ENCODE data around the gene NTRK1.

NTRK1 gene

DNA sequence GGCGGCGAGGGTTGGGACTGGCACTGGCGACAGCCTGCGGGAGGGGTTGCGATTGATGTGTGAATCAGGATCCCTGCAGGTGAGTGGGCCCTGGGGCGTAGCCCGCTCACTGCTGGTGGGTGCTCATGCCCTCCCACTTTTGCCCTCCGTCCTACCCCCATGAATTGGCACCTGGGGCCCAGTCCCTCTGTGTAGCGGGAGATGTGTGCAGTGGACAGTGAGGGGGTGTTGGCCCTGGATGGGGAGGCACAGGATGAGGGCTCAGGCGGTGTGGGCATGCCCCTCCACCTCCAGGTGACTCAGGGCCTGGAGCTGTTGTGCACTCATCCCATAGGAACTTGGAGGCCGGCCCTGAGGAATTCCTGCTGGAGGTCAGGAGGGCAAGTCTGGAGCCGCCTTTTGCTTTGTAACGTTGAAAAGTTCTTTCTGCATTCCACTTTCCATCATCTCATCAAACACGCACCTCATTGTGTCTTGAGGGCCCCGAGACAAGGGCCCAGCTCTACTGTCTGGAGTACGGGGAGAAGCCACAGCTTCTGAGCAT lies 35.9 kb downstream of the NTRK1 start:
- in situ Hi-C loops (cut with MboI; ENCODE audit: low sequenced_read_pairs), result no loop called here

DNA sequence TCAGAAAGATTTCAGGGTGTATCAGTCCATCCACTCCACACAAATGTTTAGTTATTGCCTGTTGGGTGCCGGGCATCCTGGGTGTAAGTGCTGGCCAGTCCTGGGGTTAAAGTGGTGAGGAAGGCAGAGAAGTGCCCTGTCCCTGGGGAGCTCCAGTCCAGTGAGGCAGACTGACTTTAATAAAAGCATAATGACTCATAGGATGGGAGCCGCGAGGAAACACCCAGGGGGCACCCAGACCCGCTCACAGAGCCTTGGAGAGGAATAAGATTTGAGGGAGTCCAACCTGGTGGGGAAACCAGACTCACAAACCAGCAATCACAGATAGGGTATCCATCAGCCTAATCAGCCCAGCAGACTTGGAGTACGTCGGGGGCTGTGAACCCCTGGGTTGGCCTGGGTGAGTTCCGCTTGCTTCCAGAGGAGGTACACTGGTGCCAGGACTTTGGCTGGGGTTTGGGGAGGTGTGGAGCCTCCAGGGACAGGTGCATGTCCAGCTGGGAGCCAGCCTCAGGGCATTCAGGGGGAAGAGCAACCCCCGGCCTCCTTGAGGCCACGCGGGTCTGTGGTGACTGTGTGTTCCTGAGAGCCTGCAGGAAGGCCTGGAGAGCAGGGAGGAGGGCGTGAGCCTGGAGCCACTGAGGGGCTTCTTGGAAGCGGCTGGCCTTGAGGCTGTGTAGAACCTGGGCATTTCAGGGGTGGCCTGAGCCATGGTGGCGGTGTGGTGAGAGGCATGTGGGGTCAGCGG lies 36.6 kb downstream of the NTRK1 start:
- in situ Hi-C loops (cut with MboI; ENCODE audit: low sequenced_read_pairs), result no loop called here

DNA sequence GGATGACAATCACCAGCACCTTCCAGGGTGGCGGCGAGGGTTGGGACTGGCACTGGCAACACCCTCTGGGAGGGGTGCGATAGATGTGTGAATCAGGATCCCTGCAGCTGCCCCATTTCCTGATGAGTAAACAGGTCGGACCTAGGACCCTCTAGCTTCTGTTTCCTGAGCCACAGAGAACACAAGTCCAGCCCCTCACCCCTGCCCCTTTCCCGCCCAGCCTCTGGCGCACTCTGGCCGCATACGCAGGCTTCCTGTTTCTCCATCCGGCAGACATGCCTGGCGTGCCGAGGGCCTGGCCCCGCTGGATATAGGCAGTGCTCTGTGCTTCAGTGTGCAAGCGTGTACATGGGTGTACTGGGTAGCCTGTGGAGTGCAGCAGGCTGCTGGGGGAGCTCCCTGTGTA lies 37.5 kb downstream of the NTRK1 start:
- in situ Hi-C loops (cut with MboI; ENCODE audit: low sequenced_read_pairs), result no loop called here

DNA sequence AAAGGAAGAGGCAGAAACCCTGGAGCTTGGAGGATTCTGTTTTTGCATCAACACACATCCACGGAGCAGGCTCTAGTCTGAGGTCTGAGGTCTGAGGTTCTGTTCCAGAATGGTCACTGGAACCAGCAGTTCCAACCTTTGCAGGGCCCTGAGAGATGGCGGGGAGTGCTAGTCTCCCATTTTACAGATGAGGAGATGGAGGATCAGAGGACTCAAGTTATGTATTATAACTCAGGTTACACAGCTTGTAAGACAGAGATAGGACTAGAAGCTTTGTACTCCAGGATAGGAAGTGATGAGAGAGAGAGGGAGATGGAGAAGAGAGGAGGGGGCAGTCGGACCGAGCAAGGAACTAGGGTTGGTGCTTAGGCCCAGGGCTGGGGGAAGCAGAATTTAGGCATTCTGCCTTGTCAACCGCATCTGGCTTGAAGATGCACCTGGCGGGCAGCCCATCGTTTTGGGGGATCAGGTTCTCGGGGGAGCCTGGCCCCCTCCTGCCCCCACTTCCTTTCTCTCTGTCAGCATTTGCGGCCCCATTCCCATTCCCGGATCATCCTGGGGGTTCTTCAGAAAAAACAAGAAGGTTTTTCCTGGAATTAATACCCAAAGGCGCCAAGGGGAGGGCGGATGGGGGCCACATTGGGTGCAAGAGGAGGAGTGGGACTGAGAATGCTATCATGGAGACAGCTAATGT lies 38.5 kb downstream of the NTRK1 start:
- in situ Hi-C loops (cut with MboI; ENCODE audit: low sequenced_read_pairs), result no loop called here

DNA sequence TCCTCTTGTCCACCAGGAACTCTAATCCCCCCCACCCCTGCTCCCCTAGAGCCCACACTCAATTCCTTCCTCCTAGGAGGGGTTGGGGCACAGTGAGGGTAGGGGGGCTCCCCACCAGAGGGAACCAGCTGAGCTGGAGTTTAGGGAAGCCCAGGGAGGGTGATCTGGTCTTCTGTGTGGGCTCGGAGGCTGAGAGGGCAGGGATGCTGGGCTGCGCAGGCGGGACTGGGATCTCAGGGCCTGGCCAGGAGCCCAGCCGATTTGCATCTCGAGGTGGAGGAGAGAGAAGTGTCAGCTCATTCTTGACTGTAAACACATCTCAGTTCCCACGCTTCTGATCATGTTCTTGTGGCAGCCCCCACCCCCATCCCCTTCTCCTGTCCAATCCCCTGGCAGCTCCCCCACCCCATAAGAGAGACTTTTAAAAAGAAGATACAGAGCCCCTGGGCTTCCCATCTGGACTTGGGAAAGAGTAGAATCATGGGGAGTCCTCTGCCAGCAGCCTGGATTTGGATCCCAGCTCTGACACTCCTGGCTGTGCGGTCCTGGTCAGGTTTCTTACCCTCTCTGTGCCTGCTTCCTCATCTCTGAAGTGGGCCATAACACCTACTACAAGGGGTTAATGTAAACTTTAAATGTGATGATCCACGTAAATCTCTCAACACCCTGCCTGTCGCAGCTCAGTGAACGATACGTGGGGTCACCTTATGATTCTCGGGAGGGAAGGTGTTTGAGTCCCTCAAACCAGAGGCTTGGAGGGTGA lies 39.5 kb downstream of the NTRK1 start:
- in situ Hi-C loops (cut with MboI; ENCODE audit: low sequenced_read_pairs), result no loop called here

DNA sequence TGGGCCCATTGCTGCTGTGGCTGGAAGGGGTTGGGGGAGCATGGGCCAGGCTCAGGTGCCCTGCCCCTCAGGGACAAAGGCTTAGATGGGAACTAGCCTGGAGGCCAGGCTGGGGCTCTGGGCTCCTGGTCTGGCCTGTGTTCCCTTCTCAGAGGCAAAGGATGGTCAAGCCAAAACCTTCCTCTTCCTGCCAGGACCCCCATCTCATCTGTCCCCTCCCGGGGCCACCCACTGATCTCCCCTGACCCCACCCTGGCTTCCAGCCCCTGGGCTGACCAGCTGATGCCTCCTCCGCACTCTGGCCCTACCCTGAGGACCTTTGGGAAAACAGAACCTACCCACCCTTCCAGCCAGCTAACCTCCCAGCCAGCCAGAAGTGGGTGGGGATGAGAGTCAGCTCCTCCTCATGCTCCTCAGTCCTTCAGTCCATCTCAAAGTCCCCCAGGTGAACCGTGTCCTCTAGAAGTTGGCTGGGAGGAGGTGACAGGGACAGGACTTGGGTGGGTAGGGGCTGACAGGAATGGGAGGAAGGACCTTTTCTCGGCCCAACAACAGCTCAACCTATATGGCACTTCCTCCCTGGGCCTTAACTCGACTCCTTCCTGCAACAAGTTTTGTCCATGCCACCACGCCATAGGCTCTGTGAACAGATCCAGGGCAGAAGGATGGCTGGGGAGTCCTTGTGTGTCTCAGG lies 40.4 kb downstream of the NTRK1 start:
- in situ Hi-C loops (cut with MboI; ENCODE audit: low sequenced_read_pairs), result no loop called here

DNA sequence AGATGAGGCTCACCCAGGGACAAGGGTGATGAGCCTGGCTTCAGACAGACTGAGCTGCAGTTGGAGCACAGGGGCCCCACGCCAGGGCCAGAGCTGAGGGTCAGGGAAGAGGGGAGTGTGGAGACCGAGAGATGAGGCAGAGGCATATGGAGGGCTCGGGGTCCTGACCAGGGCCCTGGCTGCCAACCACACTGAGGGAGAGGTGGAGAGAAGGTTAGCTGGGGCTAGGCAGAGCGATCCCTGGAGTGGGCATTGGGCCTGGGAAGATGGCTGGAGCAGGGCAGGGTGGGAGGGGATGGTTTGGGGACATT lies 40.9 kb downstream of the NTRK1 start:
- in situ Hi-C loops (cut with MboI; ENCODE audit: low sequenced_read_pairs), result no loop called here

DNA sequence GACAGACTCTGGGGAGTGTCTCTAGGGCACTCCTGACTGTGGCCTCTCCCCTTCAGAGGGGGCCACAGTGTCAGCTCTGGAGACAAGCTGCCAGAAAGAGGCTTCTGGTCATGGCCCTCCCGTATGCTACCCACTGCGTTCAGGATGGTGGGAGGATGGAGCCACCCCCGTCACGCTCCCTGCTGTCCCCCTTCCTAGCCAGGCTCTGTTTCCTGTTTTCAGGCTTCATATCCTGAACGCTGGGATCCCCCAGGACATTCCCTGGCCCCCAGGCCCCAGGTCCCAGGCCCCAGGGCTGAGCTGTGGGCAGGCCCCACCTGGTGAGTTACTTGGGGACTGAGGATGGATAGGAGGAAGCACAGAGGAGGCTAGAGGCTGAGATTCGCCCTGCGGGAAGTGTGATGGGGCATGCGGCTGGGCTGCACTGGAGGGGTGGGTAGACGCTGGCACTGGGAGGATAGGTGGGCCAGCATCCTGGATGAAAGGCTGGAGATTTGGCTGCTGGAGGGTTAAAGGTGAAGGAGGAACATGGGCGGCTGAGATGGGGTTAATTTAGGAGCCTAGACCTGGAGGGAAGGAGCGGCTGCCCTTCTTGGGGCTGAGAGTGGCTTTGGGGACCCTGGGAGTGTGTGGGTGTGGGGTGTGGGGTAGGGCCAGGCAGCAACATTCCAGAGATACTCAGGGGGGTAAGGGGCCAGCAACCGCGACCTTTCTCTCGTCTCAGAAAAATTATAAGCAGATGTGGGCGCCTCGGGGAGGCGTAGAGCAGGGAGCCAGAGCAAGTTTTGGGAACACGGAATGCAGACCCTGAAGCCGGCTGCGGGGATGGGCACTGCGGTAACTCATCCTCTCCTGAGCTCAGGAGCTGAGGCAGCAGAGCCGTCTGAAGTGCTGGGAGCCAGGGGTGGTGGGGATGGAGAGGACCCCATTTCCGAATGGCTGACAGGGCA lies 41.6 kb downstream of the NTRK1 start:
- in situ Hi-C loops (cut with MboI; ENCODE audit: low sequenced_read_pairs), result no loop called here

DNA sequence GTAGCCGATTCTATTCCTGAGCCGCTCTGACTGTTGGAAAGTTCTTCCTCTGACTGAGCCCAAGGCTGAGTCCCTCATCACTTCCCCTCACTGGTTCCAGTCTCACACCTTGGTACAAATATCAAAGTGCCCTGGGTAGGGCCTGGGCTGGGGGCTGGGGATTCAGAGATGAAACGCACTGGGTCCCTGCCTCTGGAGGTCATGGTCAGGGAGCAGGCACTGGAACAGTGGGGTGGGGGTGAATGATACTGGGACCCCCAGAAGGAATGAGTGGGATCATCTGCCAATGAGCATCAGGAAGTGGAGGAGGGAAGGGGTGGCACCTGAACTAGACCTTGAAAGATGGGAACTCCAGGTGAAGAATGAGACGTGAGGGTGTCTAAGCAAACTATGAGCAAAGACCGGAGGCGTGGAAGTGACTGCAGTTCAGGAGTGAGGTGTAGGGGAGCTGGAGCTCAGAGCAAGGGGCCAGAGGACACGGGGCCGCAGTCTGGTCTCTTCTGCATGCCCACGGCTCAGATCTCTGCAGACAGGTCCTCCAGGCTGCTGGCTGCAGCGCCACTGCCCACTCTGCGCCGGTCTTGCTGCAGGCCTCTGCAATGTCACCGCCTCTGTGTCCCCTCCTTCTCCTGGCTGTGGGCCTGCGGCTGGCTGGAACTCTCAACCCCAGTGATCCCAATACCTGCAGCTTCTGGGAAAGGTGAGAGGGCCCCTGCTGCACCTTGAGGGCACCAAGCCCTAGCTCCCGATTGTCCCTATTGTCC lies 42.8 kb downstream of the NTRK1 start:
- in situ Hi-C loops (cut with MboI; ENCODE audit: low sequenced_read_pairs), result no loop called here

DNA sequence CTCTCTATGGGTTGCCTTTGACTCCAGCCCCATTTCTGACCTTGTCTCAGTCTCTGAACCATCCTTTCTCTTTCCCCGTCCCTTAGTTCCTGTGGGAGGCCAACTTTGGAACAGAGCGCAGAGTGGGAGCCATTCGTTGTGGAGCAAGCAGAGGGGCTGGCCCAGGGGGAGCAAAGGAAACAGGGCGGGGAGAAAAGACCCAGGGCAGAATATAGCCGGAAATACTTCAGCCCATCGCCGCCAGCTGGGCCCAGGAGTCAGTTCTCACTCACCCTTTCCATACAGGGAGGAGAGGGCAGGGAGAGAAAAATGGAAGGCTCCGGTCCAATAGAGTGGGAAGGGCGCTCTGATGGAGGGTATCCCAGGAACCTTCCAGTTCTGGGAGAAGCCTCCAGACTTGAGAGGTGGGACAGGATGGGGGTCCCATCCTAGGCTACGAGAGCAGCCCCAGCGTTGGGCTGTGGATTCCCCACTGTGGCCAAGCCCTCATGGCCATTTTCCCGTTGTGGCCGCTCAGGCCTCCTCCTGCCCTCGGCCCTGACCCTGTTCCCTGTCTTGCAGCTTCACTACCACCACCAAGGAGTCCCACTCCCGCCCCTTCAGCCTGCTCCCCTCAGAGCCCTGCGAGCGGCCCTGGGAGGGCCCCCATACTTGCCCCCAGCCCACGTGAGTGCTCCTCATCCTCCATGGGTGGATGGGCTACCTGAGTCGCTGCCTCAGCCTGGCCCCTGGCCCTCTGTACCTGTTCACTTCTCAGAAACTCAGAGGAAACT lies 43.7 kb downstream of the NTRK1 start:
- in situ Hi-C loops (cut with MboI; ENCODE audit: low sequenced_read_pairs), result no loop called here

DNA sequence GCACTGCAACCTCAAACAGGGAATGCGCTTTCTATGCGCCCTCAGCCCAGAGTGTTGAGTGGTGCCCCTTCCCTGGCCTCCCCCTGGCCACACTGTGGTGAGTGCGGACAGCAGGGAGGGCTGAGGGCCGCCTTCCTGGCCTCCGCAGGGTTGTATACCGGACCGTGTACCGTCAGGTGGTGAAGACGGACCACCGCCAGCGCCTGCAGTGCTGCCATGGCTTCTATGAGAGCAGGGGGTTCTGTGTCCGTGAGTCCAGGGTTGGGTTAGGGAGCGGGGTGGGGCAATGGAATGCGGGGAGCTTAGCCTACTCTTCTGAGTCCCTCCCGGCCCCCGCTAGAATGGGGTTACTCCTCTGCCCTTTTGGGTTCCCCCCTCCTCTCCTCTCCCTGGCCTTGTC lies 44.5 kb downstream of the NTRK1 start:
- in situ Hi-C loops (cut with MboI; ENCODE audit: low sequenced_read_pairs), result no loop called here

DNA sequence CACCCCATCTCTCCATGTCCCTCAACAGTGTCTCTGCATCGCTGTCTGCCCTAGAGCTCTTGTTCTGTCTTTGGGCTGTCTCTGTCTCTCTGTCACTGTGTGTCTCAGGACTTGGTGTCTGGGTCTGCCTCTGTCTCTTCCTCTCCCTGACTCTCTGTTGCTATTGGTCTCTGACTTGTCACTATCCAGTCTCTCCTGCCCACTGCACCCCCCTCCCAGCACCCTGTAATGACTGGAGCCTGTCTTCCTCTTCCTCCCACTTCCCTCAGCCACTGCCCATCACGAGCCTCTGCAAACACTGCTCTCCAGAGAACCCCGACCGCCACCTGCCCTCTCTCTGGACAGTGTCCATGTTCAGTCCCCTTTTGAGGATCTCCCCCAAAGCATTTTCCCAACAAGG lies 45.0 kb downstream of the NTRK1 start:
- in situ Hi-C loops (cut with MboI; ENCODE audit: low sequenced_read_pairs), result no loop called here

DNA sequence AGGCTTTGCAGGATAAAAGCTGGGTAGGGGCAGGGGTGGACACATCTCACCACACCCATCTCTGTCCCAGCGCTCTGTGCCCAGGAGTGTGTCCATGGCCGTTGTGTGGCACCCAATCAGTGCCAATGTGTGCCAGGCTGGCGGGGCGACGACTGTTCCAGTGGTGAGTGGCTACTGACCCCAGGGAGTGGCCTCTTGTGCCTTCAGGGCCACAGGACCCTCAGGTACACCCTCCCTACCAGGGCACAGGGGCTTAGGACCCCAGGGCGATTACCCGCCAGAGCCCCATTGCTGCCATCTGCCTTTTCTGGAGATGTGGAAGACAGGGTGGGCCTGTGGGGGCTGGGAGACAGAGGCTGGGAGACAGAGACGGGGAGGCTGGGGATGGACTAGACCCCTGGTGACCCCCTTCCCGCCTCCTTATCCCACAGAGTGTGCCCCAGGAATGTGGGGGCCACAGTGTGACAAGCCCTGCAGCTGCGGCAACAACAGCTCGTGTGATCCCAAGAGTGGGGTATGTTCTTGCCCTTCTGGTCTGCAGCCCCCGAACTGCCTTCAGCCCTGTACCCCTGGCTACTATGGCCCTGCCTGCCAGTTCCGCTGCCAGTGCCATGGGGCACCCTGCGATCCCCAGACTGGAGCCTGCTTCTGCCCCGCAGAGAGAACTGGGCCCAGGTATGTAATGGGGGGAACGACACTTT lies 45.7 kb downstream of the NTRK1 start:
- in situ Hi-C loops (cut with MboI; ENCODE audit: low sequenced_read_pairs), result no loop called here

DNA sequence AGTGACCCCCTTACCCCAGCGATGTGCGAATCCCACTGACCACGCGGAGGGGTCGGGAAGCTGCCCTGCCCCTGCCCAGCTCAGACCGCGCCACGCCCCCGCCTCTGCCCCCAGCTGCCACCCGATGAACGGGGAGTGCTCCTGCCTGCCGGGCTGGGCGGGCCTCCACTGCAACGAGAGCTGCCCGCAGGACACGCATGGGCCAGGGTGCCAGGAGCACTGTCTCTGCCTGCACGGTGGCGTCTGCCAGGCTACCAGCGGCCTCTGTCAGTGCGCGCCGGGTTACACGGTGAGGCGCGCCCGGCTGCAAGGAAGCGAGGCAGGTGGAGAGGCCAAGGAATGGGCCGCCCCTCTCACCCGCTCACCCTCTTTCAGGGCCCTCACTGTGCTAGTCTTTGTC lies 47.9 kb downstream of the NTRK1 start:
- in situ Hi-C loops (cut with MboI; ENCODE audit: low sequenced_read_pairs), result no loop called here

DNA sequence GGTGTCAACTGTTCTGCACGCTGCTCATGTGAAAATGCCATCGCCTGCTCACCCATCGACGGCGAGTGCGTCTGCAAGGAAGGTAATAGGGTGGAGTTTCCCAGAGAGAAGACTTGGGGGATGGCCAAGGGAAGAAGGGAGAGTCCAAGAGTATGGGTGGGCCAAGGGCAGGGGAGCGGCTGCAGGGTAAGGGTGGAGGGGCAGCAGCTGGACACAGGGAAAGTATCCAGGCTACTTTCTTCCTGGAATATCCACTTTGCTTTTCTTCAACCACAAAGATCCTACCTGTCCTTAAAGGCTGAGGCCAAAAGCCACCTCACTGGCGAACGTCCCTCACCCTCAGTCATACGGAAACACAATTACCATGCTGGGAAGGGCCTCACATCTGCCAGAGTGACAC lies 48.3 kb downstream of the NTRK1 start:
- in situ Hi-C loops (cut with MboI; ENCODE audit: low sequenced_read_pairs), result no loop called here

DNA sequence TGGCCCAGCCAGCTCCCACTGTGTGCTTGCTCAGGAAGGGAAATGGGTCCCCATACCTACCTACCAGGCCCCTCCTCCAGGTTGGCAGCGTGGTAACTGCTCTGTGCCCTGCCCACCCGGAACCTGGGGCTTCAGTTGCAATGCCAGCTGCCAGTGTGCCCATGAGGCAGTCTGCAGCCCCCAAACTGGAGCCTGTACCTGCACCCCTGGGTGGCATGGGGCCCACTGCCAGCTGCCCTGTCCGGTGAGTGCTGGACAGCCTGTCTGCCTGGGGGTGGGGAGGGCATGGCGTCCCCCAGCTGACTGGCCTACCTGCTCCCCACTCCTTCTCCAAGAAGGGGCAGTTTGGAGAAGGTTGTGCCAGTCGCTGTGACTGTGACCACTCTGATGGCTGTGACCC lies 49.0 kb downstream of the NTRK1 start:
- in situ Hi-C loops (cut with MboI; ENCODE audit: low sequenced_read_pairs), result no loop called here

DNA sequence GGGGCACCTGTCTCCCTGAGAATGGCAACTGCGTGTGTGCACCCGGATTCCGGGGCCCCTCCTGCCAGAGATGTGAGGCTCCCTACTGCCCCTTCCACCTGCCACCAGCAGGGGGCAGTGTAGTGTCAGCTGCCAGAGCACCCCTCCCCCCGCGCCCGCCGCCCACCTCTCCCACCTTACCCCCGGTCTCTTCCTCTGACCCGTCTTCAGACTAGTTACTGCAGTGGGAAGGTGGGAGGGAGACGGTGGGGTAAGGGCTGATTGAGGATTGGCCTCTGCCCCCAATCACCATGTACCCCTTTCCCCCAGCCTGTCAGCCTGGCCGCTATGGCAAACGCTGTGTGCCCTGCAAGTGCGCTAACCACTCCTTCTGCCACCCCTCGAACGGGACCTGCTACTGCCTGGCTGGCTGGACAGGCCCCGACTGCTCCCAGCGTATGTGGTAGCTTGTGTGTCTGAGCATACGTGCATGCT lies 49.7 kb downstream of the NTRK1 start:
- in situ Hi-C loops (cut with MboI; ENCODE audit: low sequenced_read_pairs), result no loop called here
